ENCODE results near the gene ALK.
"Not testable (repeated sequence)": the region's sequence is repeated elsewhere in the genome, so short reads cannot be mapped to it uniquely, and the experiment has no call there.

The ALK gene

DNA sequence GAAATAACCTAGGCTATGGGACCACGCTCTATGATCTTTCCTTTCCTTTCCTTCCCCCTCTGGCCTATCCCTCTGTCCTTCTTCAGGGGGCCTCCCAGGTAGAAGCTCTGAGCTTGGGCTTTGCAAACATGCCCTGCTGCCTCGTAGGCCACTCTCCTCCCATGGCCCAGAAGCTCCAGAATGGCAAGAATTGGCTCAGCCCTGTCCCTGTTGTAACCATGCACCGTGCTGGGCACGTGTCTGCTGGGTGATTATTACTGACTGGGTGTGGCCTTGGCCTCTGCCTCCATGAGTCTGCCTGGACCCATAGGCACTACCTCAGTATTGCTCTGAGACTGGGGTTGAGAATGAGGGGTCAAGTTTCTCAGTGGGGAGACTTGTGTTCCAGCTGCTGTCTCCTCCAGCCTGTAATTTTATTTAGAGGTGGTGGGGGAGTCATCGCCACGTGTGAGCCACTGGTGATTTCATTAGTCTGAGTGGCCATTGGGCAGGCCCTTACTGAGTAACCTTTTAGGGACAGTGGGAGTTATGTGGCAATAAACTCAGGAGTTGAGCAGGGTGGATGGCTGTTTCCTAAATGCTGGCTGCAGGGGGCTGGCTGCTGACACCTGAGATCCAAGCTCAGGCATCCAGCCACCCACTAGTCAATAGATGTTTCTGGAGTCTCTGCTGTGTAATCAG lies 648.2 kb downstream of the ALK start:
- no peak for DNase-seq (ENCODE audit: low read depth)

DNA sequence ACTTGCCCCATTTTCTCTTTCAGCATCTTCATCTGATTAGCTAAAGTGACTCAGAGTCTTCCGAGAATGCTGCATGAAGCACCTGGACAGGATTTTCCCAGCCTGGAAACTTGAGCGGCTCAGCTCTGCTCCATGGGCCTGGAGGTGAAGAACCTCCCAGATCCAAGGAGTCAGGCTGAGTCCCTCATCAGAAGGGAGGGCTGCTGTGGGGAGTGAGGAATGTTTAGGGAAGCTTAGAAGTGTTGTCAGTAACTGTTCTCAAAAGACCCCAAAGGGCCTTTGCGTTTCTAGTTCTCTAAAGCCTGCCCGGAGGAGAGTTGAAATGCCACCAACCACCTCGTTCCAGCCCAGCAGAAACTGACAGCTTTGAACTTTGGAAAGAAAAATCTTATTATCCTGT lies 649.1 kb downstream of the ALK start:
- no peak for DNase-seq (ENCODE audit: low read depth)

DNA sequence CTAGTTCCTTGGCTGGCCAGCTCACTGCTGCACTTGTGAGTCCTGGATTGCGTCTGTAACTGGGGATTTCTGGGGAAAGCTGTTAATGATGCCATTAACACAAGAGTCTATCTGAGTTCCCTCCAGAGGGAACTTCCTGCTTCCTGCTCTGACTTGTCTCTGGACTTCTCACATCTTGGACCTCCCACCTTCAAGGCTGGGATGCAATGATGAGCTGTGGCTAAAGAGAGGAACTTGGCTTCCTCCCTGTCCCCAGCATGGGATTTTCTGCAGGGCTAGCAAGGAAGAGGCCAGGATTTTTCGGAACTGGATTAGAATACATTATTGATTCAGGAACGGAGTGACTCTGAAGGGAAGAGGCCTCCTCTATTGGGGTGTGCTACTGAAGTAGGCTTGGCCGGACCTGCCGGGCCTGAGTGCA lies 650.7 kb downstream of the ALK start:
- DNase-seq (ENCODE audit: low read depth) = no peak

DNA sequence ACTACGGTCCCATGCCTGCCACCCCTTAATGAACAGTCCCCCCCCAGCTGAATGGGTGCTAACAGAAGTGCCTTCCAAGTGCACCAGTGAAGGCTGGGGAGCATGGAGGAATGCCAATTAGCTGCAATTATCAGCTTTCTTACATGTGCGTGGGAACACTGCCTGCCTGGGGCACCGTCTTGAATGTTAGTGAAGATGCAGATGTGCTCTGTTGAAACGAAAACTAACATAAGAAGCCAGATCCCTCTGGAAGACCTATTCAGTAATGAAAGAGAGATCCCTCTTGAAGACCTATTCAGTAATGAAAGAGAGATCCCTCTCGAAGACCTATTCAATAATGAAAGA lies 651.6 kb downstream of the ALK start:
- DNase-seq (ENCODE audit: low read depth) = no peak

DNA sequence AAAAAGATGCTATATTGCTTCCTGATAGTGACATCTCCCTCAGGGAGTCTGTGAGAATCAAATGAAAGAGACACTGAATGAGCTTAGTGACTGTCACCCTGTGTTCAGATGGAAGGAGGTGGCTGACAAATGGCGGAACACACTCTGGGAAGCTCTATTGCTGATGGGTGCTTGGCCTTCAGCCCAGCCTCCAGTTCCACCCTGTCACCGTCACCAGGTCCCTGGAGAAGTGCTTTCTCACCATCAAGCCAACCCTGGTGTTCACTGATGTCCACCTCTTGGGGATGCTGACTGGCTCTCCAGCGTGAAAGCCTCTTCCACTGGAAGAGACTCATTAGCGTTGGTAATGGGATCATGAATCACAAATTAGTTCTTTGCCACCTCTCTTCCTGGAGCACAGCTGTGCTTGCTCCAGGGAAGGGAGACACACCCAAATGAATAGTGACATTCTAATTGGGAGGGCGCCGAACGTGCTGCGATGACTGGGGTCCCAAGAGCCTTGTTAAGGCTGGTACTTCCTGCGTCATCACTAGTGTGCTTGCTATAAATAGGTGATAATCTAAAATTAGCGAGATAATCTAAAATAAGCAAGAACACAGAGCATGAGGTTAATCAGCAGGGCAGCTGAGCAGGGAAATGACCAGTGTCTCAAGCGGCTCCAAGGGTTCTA lies 652.2 kb downstream of the ALK start:
- no peak for DNase-seq (ENCODE audit: low read depth)

DNA sequence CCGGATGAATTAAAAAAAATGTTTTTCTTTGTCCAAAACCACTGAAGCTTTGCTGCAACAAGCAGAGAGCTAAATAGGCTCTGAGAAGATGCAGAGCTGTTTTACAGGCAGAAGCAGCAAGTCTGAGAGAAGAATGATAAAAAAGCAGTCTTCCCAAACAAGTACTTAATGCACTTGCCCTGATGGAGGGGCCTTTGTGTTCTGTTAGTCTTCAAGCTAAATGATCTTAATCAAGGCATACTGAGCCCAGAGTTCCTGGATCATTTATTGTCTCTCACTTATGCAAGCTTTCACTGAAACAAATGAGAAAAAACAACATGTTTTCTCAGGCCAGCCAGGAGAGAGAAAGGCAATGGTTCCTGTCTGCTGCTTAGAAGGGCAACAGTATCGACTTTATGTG lies 653.7 kb downstream of the ALK start:
- no peak for DNase-seq (ENCODE audit: low read depth)

DNA sequence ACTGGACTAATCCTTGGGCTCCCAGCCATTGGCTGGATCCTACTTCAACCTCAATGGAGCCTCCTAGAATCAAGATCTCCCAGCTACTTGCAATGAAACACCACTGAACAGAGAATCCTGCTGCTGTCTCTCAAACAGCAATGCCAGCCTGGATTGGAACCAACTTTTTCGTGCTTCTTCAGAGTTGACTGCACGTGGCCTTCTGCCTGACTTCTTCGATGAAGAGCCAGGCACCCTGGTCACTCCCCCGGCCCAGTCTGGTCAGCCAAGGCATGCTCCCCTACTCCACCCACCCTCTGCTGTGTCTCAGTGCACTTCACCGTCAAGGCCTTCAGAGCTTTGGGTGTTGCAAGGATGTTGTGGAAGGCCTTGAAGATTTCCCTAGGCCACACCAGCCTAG lies 657.5 kb downstream of the ALK start:
- DNase-seq (ENCODE audit: low read depth) = no peak

DNA sequence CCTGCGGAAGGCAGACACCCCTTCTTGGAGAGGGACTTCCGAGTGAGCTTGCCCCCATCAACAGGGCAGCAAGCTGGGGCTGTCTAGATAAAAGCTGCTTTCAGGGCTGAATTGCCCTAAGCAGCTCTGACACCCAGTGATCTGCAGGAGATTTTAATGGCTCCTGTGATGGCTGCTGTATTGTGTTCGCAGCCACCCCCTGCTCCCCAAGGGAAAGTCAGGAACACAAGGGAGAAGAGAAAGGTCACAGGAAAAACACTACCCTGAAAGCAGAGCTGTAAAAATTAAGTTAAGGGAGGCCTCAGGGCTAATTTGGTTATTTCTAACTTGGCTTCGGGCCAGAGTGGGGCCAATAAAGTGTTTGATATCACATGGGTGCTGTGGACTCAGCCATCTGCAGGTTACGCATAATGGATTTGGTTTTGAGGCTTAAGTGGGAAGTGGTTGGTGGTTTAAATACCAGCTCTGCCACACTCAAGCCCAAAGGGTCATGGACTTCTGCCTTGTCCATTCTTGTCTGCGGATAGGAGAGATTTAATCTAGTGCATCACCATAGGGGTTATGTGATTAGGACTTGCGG lies 658.6 kb downstream of the ALK start:
- no peak for DNase-seq (ENCODE audit: low read depth)

DNA sequence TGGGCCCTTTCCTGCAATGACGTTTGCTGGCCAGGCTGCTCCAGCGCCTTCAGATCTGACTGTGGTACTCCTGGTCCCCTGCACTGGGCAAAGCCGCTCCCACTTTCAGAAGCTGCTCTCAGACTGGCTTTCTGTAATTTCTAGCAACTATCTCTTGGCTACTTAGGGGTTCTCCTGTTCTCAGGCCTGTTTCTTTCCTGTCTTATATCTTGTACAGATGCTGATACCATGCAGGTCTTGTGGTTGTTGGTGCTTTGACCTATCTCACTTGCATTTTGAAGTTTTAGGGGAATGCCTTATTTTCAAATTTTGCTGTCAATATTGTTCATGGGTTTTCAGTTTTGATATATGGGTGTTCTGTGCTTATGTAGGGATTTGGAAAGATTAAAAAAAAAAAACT lies 660.4 kb downstream of the ALK start:
- DNase-seq (ENCODE audit: low read depth) = no peak

DNA sequence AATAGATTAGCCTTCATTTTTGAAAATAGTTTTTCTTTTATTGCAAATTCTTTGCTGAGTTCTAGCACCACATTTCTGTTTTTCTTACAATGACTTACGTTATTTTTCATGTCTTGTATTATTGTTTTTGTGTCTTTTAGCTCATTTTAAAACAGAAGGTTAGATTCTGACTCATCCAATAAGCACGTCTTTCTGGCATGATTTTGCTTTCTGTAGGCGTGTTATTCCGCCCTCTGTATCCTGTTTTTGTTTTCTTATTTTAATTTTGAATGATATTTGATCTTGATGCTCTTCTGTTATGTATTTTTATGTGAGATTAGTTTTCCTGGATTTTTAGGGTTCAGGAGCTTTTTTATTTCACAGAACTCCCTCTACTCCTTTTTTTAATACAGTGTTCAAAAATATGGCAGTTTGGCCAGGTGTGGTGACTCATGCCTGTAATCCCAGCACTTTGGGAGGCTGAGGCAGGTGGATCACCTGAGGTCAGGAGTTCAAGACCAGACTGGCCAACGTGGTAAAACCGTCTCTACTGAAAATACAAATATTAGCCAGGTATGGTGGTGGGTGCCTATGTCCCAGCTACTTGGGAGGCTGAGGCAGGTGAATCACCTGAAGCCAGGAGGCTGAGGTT lies 661.1 kb downstream of the ALK start:
- DNase-seq (ENCODE audit: low read depth) = peak; percentile 11

DNA sequence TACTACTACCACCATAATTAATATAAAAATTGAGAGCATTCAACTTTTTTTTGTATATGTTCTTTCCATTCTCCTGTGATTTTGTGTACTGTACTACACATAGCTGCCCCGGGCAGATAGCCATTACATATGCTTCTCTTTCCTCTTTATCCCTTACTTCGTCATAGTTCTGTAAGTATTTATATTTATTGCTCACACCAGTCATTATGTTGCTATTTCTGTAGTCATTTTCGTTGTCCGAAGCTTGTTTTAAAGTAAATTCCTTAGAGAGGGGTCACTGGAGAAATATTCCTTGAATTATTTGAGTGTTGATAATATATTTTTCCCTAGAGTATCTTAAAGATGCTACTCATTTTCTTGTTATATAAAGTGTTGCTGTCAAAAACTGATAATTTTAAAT lies 662.2 kb downstream of the ALK start:
- DNase-seq (ENCODE audit: low read depth) = no peak

DNA sequence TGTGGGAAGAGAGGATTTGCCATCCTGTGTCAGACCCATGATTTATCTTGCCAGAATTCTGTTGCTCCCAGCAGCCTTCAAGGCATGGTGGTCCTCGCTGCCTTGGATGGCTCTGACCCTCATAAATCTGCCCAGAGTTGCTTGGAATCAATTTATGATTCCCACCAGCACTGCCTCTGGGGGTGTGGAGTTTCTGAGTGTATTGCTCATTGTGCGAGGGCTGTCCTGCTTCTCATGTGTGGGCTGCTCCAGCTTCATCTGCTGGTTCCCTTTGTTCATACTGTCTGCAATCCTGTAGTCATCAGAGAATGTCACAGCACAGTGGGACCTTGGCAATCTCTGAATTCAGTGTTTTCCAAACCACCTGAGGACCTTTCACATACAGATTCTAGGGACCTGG lies 666.4 kb downstream of the ALK start:
- DNase-seq (ENCODE audit: low read depth) = no peak

DNA sequence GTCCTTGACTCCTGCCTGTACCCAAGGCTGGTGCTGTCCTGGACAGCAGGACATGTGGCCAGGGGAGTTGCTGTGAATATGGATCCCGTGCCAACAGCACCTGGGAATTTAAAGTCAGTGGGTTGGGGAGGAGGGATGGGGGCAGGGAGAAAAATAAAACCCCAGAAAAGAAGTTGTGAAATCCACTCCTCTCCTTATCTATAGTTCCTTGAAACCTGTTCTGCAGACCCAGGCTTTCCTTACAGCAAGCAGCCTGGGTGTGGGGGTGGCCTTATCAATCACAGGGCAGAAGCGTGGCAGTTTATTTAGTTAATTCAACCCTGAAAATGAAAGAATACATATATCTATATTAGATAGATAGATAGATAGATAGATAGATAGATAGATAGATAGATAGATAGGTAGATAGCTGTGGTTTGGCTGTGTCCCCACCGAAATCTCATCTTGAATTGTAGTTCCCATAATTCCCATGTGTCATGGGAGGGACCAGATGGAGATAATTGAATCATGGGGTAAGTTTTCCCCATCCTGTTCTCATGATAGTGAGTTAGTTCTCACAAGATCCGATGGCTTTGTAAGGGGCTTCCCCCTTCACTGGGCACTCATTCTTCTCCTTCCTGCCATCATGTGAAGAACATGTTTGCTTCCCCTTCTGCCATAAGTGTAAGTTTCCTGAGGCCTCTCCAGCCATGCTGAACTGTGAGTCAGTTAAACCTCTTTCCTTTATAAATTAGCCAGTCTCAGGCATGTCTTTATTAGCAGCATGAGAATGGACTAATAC lies 667.7 kb downstream of the ALK start:
- not testable (repeated sequence) for DNase-seq (ENCODE audit: low read depth)

DNA sequence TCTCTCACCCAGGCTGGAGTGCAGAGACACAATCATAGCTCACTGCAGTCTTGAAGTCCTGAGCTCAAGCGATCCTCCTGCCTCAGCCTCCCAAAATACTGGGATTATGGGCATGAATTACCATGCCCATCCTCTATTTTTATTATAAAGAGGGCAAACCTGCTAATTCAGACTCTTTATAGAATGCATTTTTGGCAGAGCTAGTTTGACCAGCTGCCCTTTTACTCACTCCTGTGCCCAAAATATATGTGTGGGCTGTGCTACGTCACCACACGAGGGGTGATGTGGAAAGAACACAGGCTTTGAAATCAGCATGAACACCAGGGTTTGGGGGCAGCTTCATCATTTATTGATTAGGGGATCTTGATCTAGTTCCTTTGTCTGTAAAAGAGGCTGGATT lies 668.4 kb downstream of the ALK start:
- DNase-seq (ENCODE audit: low read depth) = no peak

DNA sequence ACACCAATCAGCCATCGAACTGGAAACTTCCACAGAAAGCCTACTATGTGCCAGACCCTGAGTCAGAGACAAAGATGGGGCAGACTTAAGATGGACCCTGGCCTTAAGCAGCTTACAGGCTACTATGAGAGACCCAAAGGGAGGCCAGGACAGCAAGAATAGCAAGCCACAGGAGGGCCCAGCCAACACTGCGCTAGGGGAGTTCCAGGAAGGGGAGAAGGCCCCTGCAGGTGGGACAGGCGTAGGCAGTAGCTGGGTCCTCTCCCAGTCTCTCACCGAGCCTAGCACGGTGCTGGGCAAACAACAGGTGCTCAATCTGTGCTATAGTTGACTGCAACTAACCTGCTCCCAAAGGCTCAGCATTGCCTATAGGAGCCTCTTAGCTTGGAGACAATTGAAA lies 670.0 kb downstream of the ALK start:
- no peak for DNase-seq (ENCODE audit: low read depth)

DNA sequence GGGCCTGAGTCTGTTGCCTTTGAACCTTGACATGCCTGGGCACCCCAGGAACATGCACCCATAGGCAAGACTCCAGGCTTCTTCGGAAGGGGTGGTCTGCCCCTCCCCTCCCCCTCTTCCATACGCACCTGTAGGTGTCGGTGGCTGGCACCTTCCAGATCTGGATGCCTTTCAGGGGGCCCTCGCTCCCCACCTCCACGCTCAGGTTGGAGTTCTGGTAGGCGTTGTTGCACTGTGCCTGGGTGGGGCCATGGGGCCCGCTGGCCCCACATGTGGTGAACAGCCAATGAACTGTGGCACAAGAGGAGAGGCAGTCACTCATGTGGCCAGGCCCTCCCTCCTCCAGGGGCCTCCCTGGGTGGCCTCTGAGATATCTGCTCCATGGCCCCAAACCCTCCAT lies 670.4 kb downstream of the ALK start:
- no peak for DNase-seq (ENCODE audit: low read depth)

DNA sequence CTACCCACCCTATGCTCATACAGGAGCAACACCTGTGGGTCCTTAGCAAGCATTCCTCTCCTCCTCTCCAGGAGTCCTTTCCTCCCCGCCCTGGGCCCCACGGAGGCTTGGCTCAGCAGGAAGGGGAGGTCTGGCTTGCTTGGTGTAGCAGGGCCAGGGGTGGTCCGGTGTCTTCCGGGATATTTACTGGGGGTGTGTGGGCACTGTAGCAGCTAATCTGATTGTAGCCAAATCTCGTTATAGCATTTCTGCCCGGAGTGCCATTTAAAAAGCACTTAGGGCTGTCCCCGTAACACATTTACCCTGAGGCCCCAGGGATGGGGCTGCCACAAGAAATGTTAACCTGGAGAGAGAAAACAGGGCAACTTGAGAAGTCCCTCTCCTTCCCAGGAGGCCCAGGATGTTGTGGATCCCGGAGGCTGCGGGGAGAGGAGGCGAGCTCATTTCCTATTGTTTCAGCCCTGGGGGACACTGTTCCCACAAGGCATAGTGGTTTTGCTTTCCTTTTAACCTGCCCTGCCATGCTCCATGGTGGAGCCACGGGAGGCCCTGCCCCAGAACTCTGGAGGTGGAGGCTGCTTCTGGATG lies 671.6 kb downstream of the ALK start:
- DNase-seq (ENCODE audit: low read depth) = no peak

DNA sequence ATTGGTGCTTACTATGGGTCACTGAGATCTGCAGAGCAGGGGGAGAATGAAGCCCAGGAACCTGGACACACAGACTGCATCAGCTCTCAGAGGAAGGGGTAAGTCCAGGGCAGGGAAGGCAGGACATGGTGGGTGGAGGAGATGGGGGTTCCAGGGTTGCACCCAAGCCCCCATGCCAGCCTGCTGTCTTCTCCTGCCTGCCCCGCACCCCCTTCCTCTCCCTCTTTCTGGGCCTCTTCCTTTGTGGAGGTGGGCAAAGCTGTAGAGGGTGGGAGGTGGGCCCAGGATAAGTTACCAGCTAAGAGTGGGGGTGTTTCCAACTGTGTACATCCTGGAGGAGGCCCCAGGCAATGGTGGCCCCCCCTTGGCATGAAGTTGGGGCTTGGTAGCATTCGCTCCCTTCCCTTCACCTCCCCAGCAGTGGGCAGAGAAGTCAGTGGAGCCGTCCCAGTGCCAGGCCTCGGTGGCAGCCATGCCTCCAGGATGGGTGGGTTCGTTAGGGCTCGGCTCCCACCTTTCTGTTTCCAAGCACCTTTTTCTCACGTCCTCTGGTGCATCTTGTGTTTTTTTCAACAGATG lies 674.0 kb downstream of the ALK start:
- no peak for DNase-seq (ENCODE audit: low read depth)

DNA sequence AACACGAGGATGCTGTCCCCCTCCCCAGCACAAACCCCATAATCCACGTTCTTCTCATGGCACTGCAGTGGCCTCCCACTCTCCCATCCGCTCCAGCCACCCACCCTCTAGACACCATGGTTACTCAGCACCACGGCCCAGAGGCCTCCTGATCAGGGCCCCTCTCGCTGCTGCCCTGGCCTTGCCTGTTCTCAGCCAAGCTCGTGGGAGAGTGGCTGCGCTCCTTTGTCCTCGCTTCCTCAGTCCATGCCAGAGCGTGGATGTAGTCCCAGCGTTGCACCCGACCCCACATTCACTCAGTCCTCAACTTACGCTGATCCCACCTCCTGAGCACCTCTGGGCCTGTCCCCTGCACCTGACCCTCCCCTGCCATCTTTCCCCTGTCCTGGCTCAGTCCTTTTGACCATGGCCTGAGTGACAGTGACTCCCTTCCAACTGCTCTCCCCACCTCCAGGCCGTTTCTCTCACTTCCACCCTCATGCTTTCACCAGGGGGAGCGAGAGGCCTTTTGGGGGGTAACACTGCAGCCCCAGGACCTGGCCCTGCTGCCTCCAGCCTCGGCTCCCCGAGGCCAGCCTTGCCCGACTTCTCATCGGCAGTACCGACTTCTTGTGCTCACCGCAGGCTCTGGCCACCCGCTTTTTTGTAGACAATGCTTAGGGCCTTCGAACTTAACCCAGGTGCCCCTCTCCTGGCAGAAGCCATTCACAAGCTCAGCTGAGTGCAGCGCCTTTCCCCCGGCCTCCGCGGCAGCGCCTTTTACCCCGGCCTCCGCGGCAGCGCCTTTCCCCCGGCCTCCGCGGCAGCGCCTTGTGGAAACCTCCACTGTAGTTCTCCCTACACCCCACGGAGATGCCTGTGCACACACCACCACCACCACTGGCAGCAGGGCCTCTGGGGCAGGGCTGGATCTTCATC lies 674.7 kb downstream of the ALK start:
- no peak for DNase-seq (ENCODE audit: low read depth)

DNA sequence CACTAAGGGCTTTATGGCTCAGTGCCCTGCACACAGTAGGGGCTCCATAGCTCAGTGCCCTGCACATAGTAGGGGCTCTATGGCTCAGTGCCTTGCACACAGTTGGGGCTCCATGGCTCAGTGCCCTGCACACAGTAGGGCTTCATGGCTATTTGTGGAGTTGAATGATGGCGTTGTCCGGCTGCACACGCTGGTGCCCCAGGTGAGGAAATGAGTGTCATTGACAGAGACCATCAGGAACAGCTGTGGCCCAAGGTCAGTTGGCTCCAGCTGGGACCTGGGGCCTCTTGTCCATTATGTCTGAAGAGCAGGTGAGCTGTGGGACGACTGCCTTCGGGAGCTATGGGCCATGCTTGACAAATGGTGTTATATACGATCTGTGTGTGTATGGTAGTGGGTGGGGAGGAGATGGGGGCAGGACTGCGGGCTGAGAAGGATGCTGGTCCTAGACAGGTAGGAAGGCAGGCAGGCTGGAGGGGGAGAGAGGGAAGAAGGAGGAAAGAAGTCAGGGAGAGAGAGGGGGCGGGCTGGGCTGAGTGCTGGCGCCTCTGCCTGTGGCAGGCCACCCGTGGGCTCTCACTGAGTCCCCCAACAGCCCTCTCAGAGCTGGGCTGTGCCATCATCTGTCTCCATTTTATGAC lies 675.5 kb downstream of the ALK start:
- no peak for DNase-seq (ENCODE audit: low read depth)

Data from GM04504 (cell line).